ENCODE measurements around the gene NWD2. TPM values are rescaled to one million over a fixed set of nuclear protein-coding genes. Genes with fewer than 3 reads are reported as not detected.

The NWD2 gene
- total and polyA plus RNA-seq, 2 donors (not counting 1 experiment from before 2014, with no cell fraction given) = not detected

- H4K20me1 ChIP-seq (ENCODE audit: control insufficient read depth, extremely low read depth, insufficient read depth, low read length) = no peaks in the 10 kb centered on the region
- no peaks in the 10 kb centered on the region for H3K9me3 ChIP-seq (ENCODE audit: control insufficient read depth, insufficient read depth, low read depth, low read length)
- no peak overlapping the region for H3K27ac ChIP-seq (ENCODE audit: insufficient read depth, low read length)
- H3K9ac ChIP-seq (ENCODE audit: insufficient read depth, low read length) = no peak overlapping the region
- no peaks in the 10 kb centered on the region for H3K79me2 ChIP-seq (ENCODE audit: control insufficient read depth, insufficient read depth, low read length)
- H3K36me3 ChIP-seq (ENCODE audit: control insufficient read depth, insufficient read depth, low read length) = no peaks in the 10 kb centered on the region
- no peaks in the 10 kb centered on the region for H3K4me1 ChIP-seq (ENCODE audit: control insufficient read depth, extremely low read depth, insufficient read depth, low read length)
- no peak for TF ChIP-seq EZH2 (IDR thresholded peaks at IDR 0.05; ENCODE audit: low read length, missing control alignments)
- TF ChIP-seq, protein P1, sequence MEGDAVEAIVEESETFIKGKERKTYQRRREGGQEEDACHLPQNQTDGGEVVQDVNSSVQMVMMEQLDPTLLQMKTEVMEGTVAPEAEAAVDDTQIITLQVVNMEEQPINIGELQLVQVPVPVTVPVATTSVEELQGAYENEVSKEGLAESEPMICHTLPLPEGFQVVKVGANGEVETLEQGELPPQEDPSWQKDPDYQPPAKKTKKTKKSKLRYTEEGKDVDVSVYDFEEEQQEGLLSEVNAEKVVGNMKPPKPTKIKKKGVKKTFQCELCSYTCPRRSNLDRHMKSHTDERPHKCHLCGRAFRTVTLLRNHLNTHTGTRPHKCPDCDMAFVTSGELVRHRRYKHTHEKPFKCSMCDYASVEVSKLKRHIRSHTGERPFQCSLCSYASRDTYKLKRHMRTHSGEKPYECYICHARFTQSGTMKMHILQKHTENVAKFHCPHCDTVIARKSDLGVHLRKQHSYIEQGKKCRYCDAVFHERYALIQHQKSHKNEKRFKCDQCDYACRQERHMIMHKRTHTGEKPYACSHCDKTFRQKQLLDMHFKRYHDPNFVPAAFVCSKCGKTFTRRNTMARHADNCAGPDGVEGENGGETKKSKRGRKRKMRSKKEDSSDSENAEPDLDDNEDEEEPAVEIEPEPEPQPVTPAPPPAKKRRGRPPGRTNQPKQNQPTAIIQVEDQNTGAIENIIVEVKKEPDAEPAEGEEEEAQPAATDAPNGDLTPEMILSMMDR (conservative IDR thresholded peaks at IDR 0.05 in 1 of 2, IDR thresholded peaks at IDR 0.05 in 1 of 2; ENCODE audit: low read depth in 1 of 2, low read length in 2 of 2) = no peak
- H3K27me3 ChIP-seq (ENCODE audit: control insufficient read depth, insufficient read depth, low read length) = no peaks in the 10 kb centered on the region
- H3K4me3 ChIP-seq (replicated peaks in 1 of 4; ENCODE audit: control extremely low read depth in 1 of 4, insufficient read depth in 1 of 4, low read depth in 3 of 4, low read length in 4 of 4) = no peak overlapping the region
- no peak overlapping the region for H3K4me2 ChIP-seq (ENCODE audit: extremely low read depth, insufficient read depth, low read length)
- no peak for DNase-seq (ENCODE audit: low read depth in 2 of 2)
- no peak overlapping the region for H2AFZ ChIP-seq (ENCODE audit: low read length)
Measured at GRCh38 chr4:37367901-37368300, 123.4 kb downstream of the NWD2 start.

DNA sequence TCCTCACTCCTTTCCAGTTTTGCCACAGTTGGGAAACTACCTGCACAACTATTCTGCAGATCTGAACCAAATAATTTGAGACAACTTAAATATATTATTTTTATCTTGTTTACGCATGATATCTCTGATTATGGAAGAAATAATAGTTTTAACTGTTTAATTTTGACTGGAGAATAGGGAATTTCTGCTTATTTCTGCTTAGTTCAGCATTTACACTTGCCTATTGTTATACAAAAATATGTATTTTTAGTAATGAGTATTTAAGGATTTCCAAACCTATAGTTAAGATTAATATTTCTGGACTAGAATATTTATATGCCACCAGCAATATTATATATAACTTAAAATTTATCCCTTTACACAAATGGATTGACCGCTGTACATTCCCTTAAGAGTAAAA, 125.5 kb downstream of the NWD2 start:
- TF ChIP-seq EZH2 (IDR thresholded peaks at IDR 0.05; ENCODE audit: low read length, missing control alignments) = no peak
- TF ChIP-seq, protein P1 (conservative IDR thresholded peaks at IDR 0.05 in 1 of 2, IDR thresholded peaks at IDR 0.05 in 1 of 2; ENCODE audit: low read depth in 1 of 2, low read length in 2 of 2) = no peak
- no peaks in the 10 kb centered on the region for H3K4me1 ChIP-seq (ENCODE audit: control insufficient read depth, extremely low read depth, insufficient read depth, low read length)

GRCh38 chr4:37381040-37381668, 136.6 kb downstream of the NWD2 start:
- H3K36me3 ChIP-seq (ENCODE audit: control insufficient read depth, insufficient read depth, low read length) = no peaks in the 10 kb centered on the region
- H3K9ac ChIP-seq (ENCODE audit: insufficient read depth, low read length) = no peak overlapping the region
- no peak overlapping the region for H2AFZ ChIP-seq (ENCODE audit: low read length)
- no peak overlapping the region for H3K4me2 ChIP-seq (ENCODE audit: extremely low read depth, insufficient read depth, low read length)
- H3K4me3 ChIP-seq (replicated peaks in 1 of 4; ENCODE audit: control extremely low read depth in 1 of 4, insufficient read depth in 1 of 4, low read depth in 3 of 4, low read length in 4 of 4) = no peak overlapping the region
- H3K9me3 ChIP-seq (ENCODE audit: control insufficient read depth, insufficient read depth, low read depth, low read length) = no peaks in the 10 kb centered on the region
- TF ChIP-seq, protein P1 (conservative IDR thresholded peaks at IDR 0.05 in 1 of 2, IDR thresholded peaks at IDR 0.05 in 1 of 2; ENCODE audit: low read depth in 1 of 2, low read length in 2 of 2) = no peak
- no peak for TF ChIP-seq EZH2 (IDR thresholded peaks at IDR 0.05; ENCODE audit: low read length, missing control alignments)
- H3K27ac ChIP-seq (ENCODE audit: insufficient read depth, low read length) = no peak overlapping the region
- no peaks in the 10 kb centered on the region for H4K20me1 ChIP-seq (ENCODE audit: control insufficient read depth, extremely low read depth, insufficient read depth, low read length)
- H3K4me1 ChIP-seq (ENCODE audit: control insufficient read depth, extremely low read depth, insufficient read depth, low read length) = no peaks in the 10 kb centered on the region
- no peak for DNase-seq (ENCODE audit: low read depth in 2 of 2)
- no peaks in the 10 kb centered on the region for H3K79me2 ChIP-seq (ENCODE audit: control insufficient read depth, insufficient read depth, low read length)
- H3K27me3 ChIP-seq (ENCODE audit: control insufficient read depth, insufficient read depth, low read length) = no peaks in the 10 kb centered on the region

More for the DNA sequence above, 125.5 kb downstream of the NWD2 start:
- Histone ChIP-seq H3K27ac (ENCODE audit: insufficient read depth, low read length) (no peak overlapping the region), H2AFZ (ENCODE audit: low read length) (no peak overlapping the region), H3K9ac (ENCODE audit: insufficient read depth, low read length) (no peak overlapping the region), H3K79me2 (ENCODE audit: control insufficient read depth, insufficient read depth, low read length) (no peaks in the 10 kb centered on the region), H3K27me3 (ENCODE audit: control insufficient read depth, insufficient read depth, low read length) (no peaks in the 10 kb centered on the region), H3K36me3 (ENCODE audit: control insufficient read depth, insufficient read depth, low read length) (no peaks in the 10 kb centered on the region), H3K4me3 (replicated peaks in 1 of 4; ENCODE audit: control extremely low read depth in 1 of 4, insufficient read depth in 1 of 4, low read depth in 3 of 4, low read length in 4 of 4) (no peak overlapping the region), H3K9me3 (ENCODE audit: control insufficient read depth, insufficient read depth, low read depth, low read length) (no peaks in the 10 kb centered on the region), H3K4me2 (ENCODE audit: extremely low read depth, insufficient read depth, low read length) (no peak overlapping the region), H4K20me1 (ENCODE audit: control insufficient read depth, extremely low read depth, insufficient read depth, low read length) (no peaks in the 10 kb centered on the region)
- DNase-seq (ENCODE audit: low read depth in 2 of 2) = no peak

All from fibroblast of lung (primary cell).